Islet of Langerhans (tissue), 1 donor: ENCODE data around the gene ZBTB24.
"Not testable (repeated sequence)": the region's sequence is repeated elsewhere in the genome, so short reads cannot be mapped to it uniquely, and the experiment has no call there.

ENCODE experiments used
- FAIRE-seq: peaks from one replicate; lab custom pipeline; 2011; peaks lifted over from hg19 to GRCh38; lab: Jason Lieb, UNC

ZBTB24 gene

GRCh38 chr6:109482905-109483734 lies at the start of gene ZBTB24:
ZBTB24 (minus strand) TSS chr6:109483219; CDS start chr6:109482026, 1,193 bp downstream.
- FAIRE-seq = no peak

- no peak for FAIRE-seq
Observed at GRCh38 chr6:109531446-109531845, 48.4 kb upstream of the ZBTB24 start.

GRCh38 chr6:109527989-109528388 lies 45.0 kb upstream of the ZBTB24 start:
- no peak for FAIRE-seq

- peak; percentile 78 for FAIRE-seq
Observed at GRCh38 chr6:109526905-109527628, 44.0 kb upstream of the ZBTB24 start.

- no peak for FAIRE-seq
Observed at GRCh38 chr6:109524129-109524528, 41.1 kb upstream of the ZBTB24 start.

GRCh38 chr6:109523478-109523877 lies 40.5 kb upstream of the ZBTB24 start:
- FAIRE-seq = no peak

- no peak for FAIRE-seq
Observed at GRCh38 chr6:109521080-109521479, 38.1 kb upstream of the ZBTB24 start.

GRCh38 chr6:109519647-109520046 lies 36.6 kb upstream of the ZBTB24 start:
- not testable (repeated sequence) for FAIRE-seq

- no peak for FAIRE-seq
Observed at GRCh38 chr6:109516929-109517328, 33.9 kb upstream of the ZBTB24 start.

- no peak for FAIRE-seq
Observed at GRCh38 chr6:109515781-109516409, 32.9 kb upstream of the ZBTB24 start.

- no peak for FAIRE-seq
Observed at GRCh38 chr6:109514946-109515345, 31.9 kb upstream of the ZBTB24 start.

- FAIRE-seq = no peak
Observed at GRCh38 chr6:109513571-109514071, 30.6 kb upstream of the ZBTB24 start.

GRCh38 chr6:109512271-109512817 lies 29.3 kb upstream of the ZBTB24 start:
- no peak for FAIRE-seq

- FAIRE-seq = no peak
Observed at GRCh38 chr6:109511832-109512231, 28.8 kb upstream of the ZBTB24 start.

- no peak for FAIRE-seq
Observed at GRCh38 chr6:109510358-109510757, 27.3 kb upstream of the ZBTB24 start.

- no peak for FAIRE-seq
Observed at GRCh38 chr6:109508166-109508860, 25.3 kb upstream of the ZBTB24 start.

- no peak for FAIRE-seq
Observed at GRCh38 chr6:109507490-109508072, 24.6 kb upstream of the ZBTB24 start.

GRCh38 chr6:109506841-109507240 lies 23.8 kb upstream of the ZBTB24 start:
- FAIRE-seq = no peak

- FAIRE-seq = no peak
Observed at GRCh38 chr6:109506314-109506713, 23.3 kb upstream of the ZBTB24 start.

GRCh38 chr6:109503327-109504224 lies 20.6 kb upstream of the ZBTB24 start:
- FAIRE-seq = no peak
